GM10847 (cell line): ENCODE measurements around the gene USP9X.

ENCODE experiments used
- POLR2A ChIP-seq: IDR thresholded peaks from 2 replicates; pipeline ENCODE4 v1.6.1; 2011; ENCODE audit not compliant: insufficient read length; ENCODE audit errors: extremely low read depth

Gene USP9X

GRCh38 chrX:41276661-41277506 lies 191.6 kb downstream of the USP9X start:
- TF ChIP-seq POLR2A, result no peak
